H1 (cell line): ENCODE measurements around the gene KCNT1. TPM values are rescaled to one million over a fixed set of nuclear protein-coding genes. Genes with fewer than 3 reads are reported as not detected.

Experiments
- CTCF ChIA-PET: fragments of 300-600 bp; sonication (Branson Sonifier 250); formaldehyde crosslinking; loops from one replicate; lab custom pipeline; 2021; ENCODE audit not compliant: partially characterized antibody; lab: Charles Lee
- POLR2A ChIA-PET: fragments of 300-600 bp; sonication (Branson Sonifier 250); formaldehyde crosslinking; loops from one replicate; lab custom pipeline; 2021; ENCODE audit warnings: inconsistent platforms; ENCODE audit not compliant: partially characterized antibody; lab: Charles Lee
- DNase-seq, 2 experiments: peaks; one replicate each; pipeline versions ENCODE4 v3.0.0 to v3.0.0-alpha.2; 2010 to 2022; ENCODE audit warnings: low spot score in 2 of 2, low read depth in 1 of 2, mixed read lengths in 1 of 2
- FAIRE-seq: peaks from 2 replicates; lab custom pipeline; 2011; peaks lifted over from hg19 to GRCh38; lab: Jason Lieb, UNC
- H2AFZ ChIP-seq: 2 replicates; pipeline ENCODE4 v1.8.1; 2012; ENCODE audit warnings: low read length, inconsistent platforms
- H2AK5ac ChIP-seq: 2 replicates; pipeline ENCODE4 v1.6.1; 2013; ENCODE audit warnings: low read depth, low read length
- H2BK120ac ChIP-seq: replicated peaks from 2 replicates; pipeline ENCODE3; 2013; ENCODE audit warnings: low read depth, low read length, inconsistent platforms
- H2BK12ac ChIP-seq: 2 replicates; pipeline ENCODE4 v1.6.1; 2013; ENCODE audit warnings: low read depth, low read length
- H2BK15ac ChIP-seq: 2 replicates; pipeline ENCODE4 v1.6.1; 2013; ENCODE audit warnings: low read length
- H2BK20ac ChIP-seq: 2 replicates; pipeline ENCODE4 v1.6.1; 2013; ENCODE audit warnings: low read length
- H2BK5ac ChIP-seq: 2 replicates; pipeline ENCODE4 v1.6.1; 2013; ENCODE audit warnings: low read depth, low read length
- H3K14ac ChIP-seq: 2 replicates; pipeline ENCODE4 v1.6.1; 2013; ENCODE audit warnings: inconsistent platforms; ENCODE audit not compliant: insufficient read length
- H3K18ac ChIP-seq: 2 replicates; pipeline ENCODE4 v1.6.1; 2013; ENCODE audit warnings: low read length; ENCODE audit errors: extremely low read depth
- H3K23ac ChIP-seq: 2 replicates; pipeline ENCODE4 v1.6.1; 2013; ENCODE audit warnings: inconsistent platforms; ENCODE audit not compliant: insufficient read length
- H3K23me2 ChIP-seq: 2 replicates; pipeline ENCODE4 v1.6.1; 2013; ENCODE audit warnings: low read depth, low read length
- H3K27ac ChIP-seq: 2 replicates; pipeline ENCODE4 v1.6.1; 2011; ENCODE audit warnings: low read depth, low read length, inconsistent platforms
- H3K27me3 ChIP-seq, 4 experiments: replicated peaks in 1 of 4; 1 replicate in 1 of 4; 2 replicates in 3 of 4; pipeline versions ENCODE4 v1.6.1 to v1.8.1; 2011 to 2013; ENCODE audit warnings: low read length in 3 of 4, mild to moderate bottlenecking in 3 of 4, inconsistent platforms in 2 of 4, mixed read lengths in 2 of 4, moderate library complexity in 1 of 4; ENCODE audit not compliant: control insufficient read depth in 3 of 4, insufficient read depth in 3 of 4; ENCODE audit errors: extremely low read depth in 1 of 4
- H3K36me3 ChIP-seq, 4 experiments: 2 replicates each; pipeline versions ENCODE4 v1.6.1 to v1.8.1; 2011 to 2013; ENCODE audit warnings: mild to moderate bottlenecking in 4 of 4, low read length in 3 of 4, moderate library complexity in 2 of 4, control low read depth in 1 of 4, inconsistent platforms in 1 of 4; ENCODE audit not compliant: insufficient read depth in 4 of 4, control insufficient read depth in 2 of 4
- H3K4ac ChIP-seq: replicated peaks from 2 replicates; pipeline ENCODE3; 2013; ENCODE audit warnings: low read length, low read depth, mixed read lengths, inconsistent platforms; ENCODE audit not compliant: insufficient read length
- H3K4me1 ChIP-seq, 4 experiments: replicated peaks in 1 of 4; 1 replicate in 1 of 4; 2 replicates in 3 of 4; pipeline versions ENCODE4 v1.6.1 to v1.8.1; 2011 to 2013; ENCODE audit warnings: low read length in 3 of 4, inconsistent platforms in 2 of 4, mixed read lengths in 1 of 4; ENCODE audit not compliant: insufficient read depth in 4 of 4, control insufficient read depth in 3 of 4
- H3K4me2 ChIP-seq, 2 experiments: 2 replicates each; pipeline versions ENCODE4 v1.6.1 to v1.8.1; 2011 to 2013; ENCODE audit warnings: low read depth in 2 of 2, low read length in 2 of 2, control low read depth in 1 of 2, inconsistent platforms in 1 of 2, mild to moderate bottlenecking in 1 of 2; ENCODE audit not compliant: insufficient read depth in 1 of 2
- H3K4me3 ChIP-seq, 4 experiments: fragments of 200-600, 300-600 bp in 1 of 4; sonication (generic), shearing (Covaris generic), sonication (Bioruptor Twin) in 1 of 4; 2 replicates each; pipeline versions ENCODE4 v1.5.1 to v1.8.1; 2011 to 2016; ENCODE audit warnings: low read length in 4 of 4, low read depth in 3 of 4, control low read depth in 2 of 4, inconsistent platforms in 2 of 4, mild to moderate bottlenecking in 2 of 4, mixed read lengths in 1 of 4, moderate library complexity in 1 of 4; ENCODE audit not compliant: insufficient read depth in 2 of 4; ENCODE audit errors: extremely low read depth in 1 of 4
- H3K56ac ChIP-seq: replicated peaks from 2 replicates; pipeline ENCODE3; 2013; ENCODE audit warnings: low read depth, mild to moderate bottlenecking, mixed read lengths, low read length, inconsistent platforms; ENCODE audit not compliant: insufficient read length
- H3K79me1 ChIP-seq: 2 replicates; pipeline ENCODE4 v1.6.1; 2013; ENCODE audit warnings: low read depth, low read length, control low read depth
- H3K79me2 ChIP-seq, 2 experiments: 2 replicates each; pipeline versions ENCODE4 v1.6.1 to v1.8.1; 2012 to 2013; ENCODE audit warnings: low read length in 2 of 2, mild to moderate bottlenecking in 2 of 2, inconsistent platforms in 1 of 2; ENCODE audit not compliant: insufficient read depth in 2 of 2, control insufficient read depth in 1 of 2
- H3K9ac ChIP-seq, 4 experiments: replicated peaks in 1 of 4; 1 replicate in 1 of 4; 2 replicates in 3 of 4; pipeline versions ENCODE4 v1.6.1 to v1.8.1; 2011 to 2013; ENCODE audit warnings: low read depth in 3 of 4, low read length in 3 of 4, control low read depth in 2 of 4, mild to moderate bottlenecking in 2 of 4, moderate library complexity in 2 of 4, inconsistent platforms in 1 of 4; ENCODE audit errors: extremely low read depth in 1 of 4
- H3K9me3 ChIP-seq, 2 experiments: 2 replicates each; pipeline versions ENCODE4 v1.6.1 to v1.8.1; 2012 to 2013; ENCODE audit warnings: mild to moderate bottlenecking in 2 of 2, moderate library complexity in 2 of 2, control low read depth in 1 of 2, inconsistent platforms in 1 of 2, low read depth in 1 of 2, low read length in 1 of 2, mixed read lengths in 1 of 2; ENCODE audit not compliant: insufficient read depth in 2 of 2
- H4K20me1 ChIP-seq, 2 experiments: replicated peaks in 1 of 2; 2 replicates each; pipeline versions ENCODE3 to v1.8.1; 2011 to 2013; ENCODE audit warnings: inconsistent platforms in 2 of 2, low read length in 2 of 2, mild to moderate bottlenecking in 1 of 2; ENCODE audit not compliant: insufficient read depth in 2 of 2, control insufficient read depth in 1 of 2
- H4K5ac ChIP-seq: 2 replicates; pipeline ENCODE4 v1.6.1; 2013; ENCODE audit warnings: low read length, low read depth, mixed read lengths, inconsistent platforms; ENCODE audit not compliant: insufficient read length
- H4K8ac ChIP-seq: 2 replicates; pipeline ENCODE4 v1.8.0; 2013; ENCODE audit warnings: mild to moderate bottlenecking, moderate library complexity, low read length, inconsistent platforms; ENCODE audit not compliant: insufficient read depth; ENCODE audit errors: extremely low read depth
- H4K91ac ChIP-seq: replicated peaks from 2 replicates; pipeline ENCODE3; 2013; ENCODE audit warnings: low read length, mixed read lengths, inconsistent platforms; ENCODE audit not compliant: insufficient read length
- E2F6 ChIP-seq: IDR thresholded peaks from 2 replicates; pipeline ENCODE4 v1.6.1; 2012; ENCODE audit warnings: inconsistent platforms
- JUND ChIP-seq: IDR thresholded peaks from 2 replicates; pipeline ENCODE4 v1.6.1; 2011; ENCODE audit warnings: mild to moderate bottlenecking, improper control_type of control experiment, low read length
- POLR2A ChIP-seq, 2 experiments: IDR thresholded peaks; 1 replicate in 1 of 2; 2 replicates in 1 of 2; pipeline ENCODE4 v1.6.1; 2011; ENCODE audit warnings: low read depth in 2 of 2, low read length in 2 of 2, mild to moderate bottlenecking in 2 of 2; ENCODE audit errors: control extremely low read depth in 1 of 2
- SRF ChIP-seq: IDR thresholded peaks from 2 replicates; pipeline ENCODE4 v1.6.1; 2011; ENCODE audit warnings: mild to moderate bottlenecking, low read depth, low read length, moderate library complexity
- WGBS, 2 experiments: shearing (Covaris generic) in 1 of 2; methylation state at CpG; one replicate each; pipeline versions ENCODE4 v1.1.6 to v1.1.7; 2013 to 2015; ENCODE audit warnings: low lambda C conversion rate in 2 of 2, mixed read lengths in 2 of 2, inconsistent platforms in 1 of 2, low coverage in 1 of 2, missing lambda C conversion rate in 1 of 2; ENCODE audit not compliant: insufficient replicate concordance in 2 of 2, insufficient coverage in 1 of 2, insufficient read length in 1 of 2; ENCODE audit errors: extremely low coverage in 1 of 2, missing lambda C conversion rate in 1 of 2; 5-methylcytosine and 5-hydroxymethylcytosine counted together
- polyA plus RNA-seq, 7 experiments: library from polyadenylated mRNA; depleted of rRNA in 3 of 7; stranded (reverse) in 5 of 7; unstranded in 2 of 7; fragments of >200 nt in 5 of 7; fragments of 200-250 nt in 2 of 7; gene quantifications; 1 replicate in 5 of 7; 2 replicates in 1 of 7; 4 replicates in 1 of 7; pipeline versions ENCODE4 v1.2.1 to v1.2.3, GENCODE V29; 2011 to 2013; ENCODE audit warnings: missing spikeins in 2 of 7, mixed read lengths in 2 of 7
- total RNA-seq: library from RNA; stranded (reverse); fragmentation: NEBNext Ultra II Directional; extraction: Animal tissue kit (Norgen Biotek cat#: 25700); gene quantifications from 2 replicates; pipeline ENCODE4 v1.2.1, GENCODE V29; 2021

Gene KCNT1
- total and polyA plus RNA-seq, 2 of the 8 experiments (the other 6 are each of a cell fraction or from before 2014, with no cell fraction given) = 0.13 to 0.20 TPM

DNA sequence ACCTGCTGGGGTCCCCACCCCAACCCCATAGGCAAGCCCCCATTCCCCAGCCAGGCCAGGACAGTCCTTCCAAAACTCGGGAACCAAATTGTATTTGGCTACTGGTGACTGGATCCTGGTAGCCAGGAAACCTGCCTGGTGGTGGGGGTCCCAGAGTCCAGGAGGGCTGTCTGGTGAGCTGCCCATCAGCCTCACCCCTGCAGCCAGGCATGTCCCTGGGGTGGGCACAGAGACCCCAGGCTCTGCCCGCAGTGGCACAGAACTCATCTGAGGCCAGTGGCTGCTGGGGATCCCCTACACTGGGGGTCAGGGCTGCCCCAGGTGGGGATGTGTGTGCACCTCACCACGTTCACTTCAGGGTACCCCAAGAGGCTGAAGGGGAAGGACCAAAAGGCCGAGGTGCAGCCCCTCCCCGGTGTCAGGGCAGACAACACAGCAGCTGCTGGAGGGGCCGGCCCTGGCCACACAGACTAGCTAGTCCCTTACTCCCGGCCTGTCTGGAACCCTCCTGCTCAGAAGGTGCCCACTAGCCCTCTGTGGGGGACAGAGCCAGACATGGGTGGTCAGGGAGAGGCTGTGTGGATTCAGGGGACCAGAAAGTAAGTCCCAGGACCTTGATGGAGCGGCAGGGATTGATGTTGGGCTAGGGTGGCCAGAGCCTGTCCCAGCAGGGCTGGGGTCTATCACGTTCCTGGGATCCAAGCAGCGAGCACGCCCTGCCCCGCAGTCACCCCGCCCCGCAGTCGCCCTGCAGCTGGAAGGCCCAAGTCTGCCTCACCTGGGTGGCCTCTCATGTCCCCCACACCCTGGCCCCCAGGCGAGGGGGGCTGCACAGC lies 91.5 kb downstream of the KCNT1 start:
- Histone ChIP-seq H3K36me3 (no peaks in the 10 kb centered on the region), H3K23ac (no peak overlapping the region), H3K4me3 (no peak overlapping the region), H3K18ac (no peak overlapping the region), H3K27me3 (no peaks in the 10 kb centered on the region), H2BK20ac (no peak overlapping the region), H2AK5ac (no peak overlapping the region), H3K9ac (no peak overlapping the region), H4K20me1 (no peaks in the 10 kb centered on the region), H4K91ac (no peak overlapping the region), H3K4me2 (no peak overlapping the region), H2BK12ac (no peak overlapping the region), H2AFZ (no peak overlapping the region), H2BK120ac (no peak overlapping the region), H3K79me1 (no peaks in the 10 kb centered on the region), H3K79me2 (no peaks in the 10 kb centered on the region), H3K27ac (no peak overlapping the region), H3K4ac (no peak overlapping the region), H3K4me1 (no peaks in the 10 kb centered on the region; a peak in 1 of 7 replicates), H3K56ac (no peak overlapping the region), H3K14ac (no peak overlapping the region), H3K9me3 (no peaks in the 10 kb centered on the region), H2BK15ac (no peak overlapping the region), H3K23me2 (no peaks in the 10 kb centered on the region), H4K5ac (no peak overlapping the region), H2BK5ac (no peak overlapping the region), H4K8ac (no peak overlapping the region)
- WGBS, 2 experiments = 85% methylated on average over 15 of the region's 16 CpGs; no CpG with 5 or more reads in 1 of the 2 experiments
- no peak for FAIRE-seq
- ChIA-PET POLR2A (interaction anchor here (1.0 kb wide), 1 partner anchor 75 kb away, joined by 3 read pairs; no protein-coding TSS in a partner anchor), CTCF (interaction anchor here (1.0 to 2.6 kb wide), 4 partner anchors 27 to 197 kb away, joined by 3 to 15 read pairs (median 4); no protein-coding TSS in a partner anchor)
- DNase-seq = no peak
- TF ChIP-seq POLR2A (IDR thresholded peaks at IDR 0.05; ENCODE audit: control extremely low read depth in 1 of 2, low read depth in 2 of 2, low read length in 2 of 2) (no peak), SRF (no peak), JUND (no peak), E2F6 (no peak)
